ENCODE data around the gene PNRC2.

DNA sequence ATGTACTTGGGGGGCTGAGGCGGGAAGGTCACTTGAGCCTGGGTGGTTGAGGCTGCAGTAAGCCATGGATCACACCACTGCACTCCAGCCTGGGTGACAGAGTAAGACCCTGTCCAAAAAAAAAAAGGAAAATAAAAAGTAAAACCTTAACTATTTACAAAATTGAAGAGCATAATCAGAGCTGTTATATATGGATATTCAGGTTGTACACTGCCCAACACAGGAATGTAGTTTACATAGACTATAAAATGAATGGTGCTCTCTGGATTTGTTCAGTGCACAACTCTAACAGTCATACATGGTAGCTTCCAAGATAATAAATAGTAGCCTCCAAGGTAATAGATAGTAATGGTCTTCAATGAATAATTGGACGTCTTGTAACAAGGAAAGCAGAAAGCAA is 43.1 kb downstream of the PNRC2 start:
- TF ChIP-seq, protein P1, sequence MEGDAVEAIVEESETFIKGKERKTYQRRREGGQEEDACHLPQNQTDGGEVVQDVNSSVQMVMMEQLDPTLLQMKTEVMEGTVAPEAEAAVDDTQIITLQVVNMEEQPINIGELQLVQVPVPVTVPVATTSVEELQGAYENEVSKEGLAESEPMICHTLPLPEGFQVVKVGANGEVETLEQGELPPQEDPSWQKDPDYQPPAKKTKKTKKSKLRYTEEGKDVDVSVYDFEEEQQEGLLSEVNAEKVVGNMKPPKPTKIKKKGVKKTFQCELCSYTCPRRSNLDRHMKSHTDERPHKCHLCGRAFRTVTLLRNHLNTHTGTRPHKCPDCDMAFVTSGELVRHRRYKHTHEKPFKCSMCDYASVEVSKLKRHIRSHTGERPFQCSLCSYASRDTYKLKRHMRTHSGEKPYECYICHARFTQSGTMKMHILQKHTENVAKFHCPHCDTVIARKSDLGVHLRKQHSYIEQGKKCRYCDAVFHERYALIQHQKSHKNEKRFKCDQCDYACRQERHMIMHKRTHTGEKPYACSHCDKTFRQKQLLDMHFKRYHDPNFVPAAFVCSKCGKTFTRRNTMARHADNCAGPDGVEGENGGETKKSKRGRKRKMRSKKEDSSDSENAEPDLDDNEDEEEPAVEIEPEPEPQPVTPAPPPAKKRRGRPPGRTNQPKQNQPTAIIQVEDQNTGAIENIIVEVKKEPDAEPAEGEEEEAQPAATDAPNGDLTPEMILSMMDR (IDR thresholded peaks at IDR 0.05 in 4 of 5, conservative IDR thresholded peaks at IDR 0.05 in 1 of 5), result no peak
- no peak for TF ChIP-seq POLR2A (IDR thresholded peaks at IDR 0.05)
